Fibroblast of skin of scalp (primary cell): ENCODE data around the gene LMF1.
"Not testable (repeated sequence)": the region's sequence is repeated elsewhere in the genome, so short reads cannot be mapped to it uniquely, and the experiment has no call there.

ENCODE experiments used
- DNase-seq: peaks from one replicate; pipeline ENCODE4 v3.0.0-alpha.2; 2013

The LMF1 gene

DNA sequence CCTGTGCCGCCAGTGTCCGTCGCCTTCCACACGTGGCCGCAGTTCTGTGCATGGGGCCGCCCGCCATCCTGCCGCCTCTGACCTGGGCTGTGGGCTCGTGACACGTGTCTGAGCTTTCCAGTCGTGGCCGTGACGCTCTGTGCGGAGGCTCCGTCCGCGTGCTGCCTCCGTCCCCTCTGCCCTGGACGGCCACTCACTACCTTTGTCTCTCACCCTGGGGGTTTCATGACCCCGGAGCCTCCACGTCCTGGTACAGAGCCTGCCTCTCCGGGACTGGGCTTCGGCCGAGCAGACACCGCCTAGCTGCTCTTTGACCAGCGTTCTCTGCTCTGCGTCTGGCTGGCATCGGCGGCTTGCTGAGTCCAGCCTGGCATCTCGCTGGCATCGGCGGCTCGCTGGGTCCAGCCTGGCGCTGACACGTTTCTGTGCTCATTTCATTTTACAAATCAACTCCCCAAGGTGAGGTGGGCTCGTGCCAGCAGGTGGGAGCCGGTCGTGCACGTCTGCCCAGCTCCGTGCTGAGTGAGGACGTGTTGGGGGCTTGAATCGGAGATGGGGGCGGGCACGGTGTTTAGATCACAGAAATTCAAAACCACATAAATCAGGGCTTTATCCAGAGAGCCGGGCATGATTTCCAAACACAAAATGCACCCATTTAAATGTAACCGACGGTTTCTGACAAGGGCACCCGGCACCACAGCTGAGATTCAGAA, 126.0 kb downstream of the LMF1 start:
- DNase-seq: no peak

DNA sequence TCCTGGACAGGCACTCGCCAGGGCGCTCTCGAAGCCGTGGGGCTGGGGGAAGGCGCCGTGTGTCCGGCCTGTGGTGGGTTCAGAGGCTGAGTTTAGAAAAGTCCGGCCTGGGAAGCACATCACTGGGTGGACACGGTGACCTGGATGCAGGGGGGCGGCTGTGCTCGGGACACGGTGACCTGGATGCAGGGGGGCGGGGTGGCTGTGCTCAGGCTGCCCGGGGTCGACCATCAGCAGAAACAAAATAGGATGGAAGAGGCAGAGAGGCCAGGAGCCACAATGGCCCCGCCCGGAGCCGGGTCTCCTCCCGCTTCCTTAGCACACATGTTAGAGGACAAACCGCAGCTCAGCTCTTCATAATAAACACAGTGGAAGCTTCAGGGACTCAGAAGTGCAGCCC, 127.0 kb downstream of the LMF1 start:
- no peak for DNase-seq

GRCh38 chr16:842711-843560, 127.8 kb downstream of the LMF1 start:
- no peak for DNase-seq

GRCh38 chr16:842061-842476, 128.7 kb downstream of the LMF1 start:
- no peak for DNase-seq

DNA sequence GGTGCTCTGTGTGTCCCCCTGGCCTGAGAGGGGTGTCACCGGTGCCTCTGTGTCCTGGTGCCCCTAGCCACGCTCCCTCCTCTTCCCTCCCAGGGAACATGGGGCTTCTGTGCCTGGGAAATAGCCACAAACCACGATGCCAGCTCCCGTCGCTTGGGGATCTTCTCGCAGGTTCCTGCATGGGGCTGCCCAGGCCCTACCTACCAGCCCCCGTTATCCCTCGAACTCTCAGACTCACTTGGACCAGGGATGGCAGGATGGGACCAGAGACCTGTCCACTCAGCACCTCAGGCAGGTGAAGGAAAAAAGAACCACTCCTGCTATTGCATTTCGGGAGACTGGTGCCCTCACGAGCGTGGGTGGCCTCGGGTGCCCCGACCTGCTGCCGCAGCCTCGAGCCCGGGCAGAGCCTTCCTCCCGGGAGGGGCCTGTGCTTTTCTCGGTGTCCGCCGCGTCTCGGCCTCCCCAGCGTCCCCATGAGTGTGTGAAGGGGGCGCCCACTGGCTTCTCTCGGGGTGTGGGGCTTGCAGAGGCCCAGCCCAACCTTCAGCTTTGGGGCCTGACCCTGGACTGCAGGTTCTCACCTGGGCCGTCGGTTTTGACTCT, 129.2 kb downstream of the LMF1 start:
- no peak for DNase-seq

DNA sequence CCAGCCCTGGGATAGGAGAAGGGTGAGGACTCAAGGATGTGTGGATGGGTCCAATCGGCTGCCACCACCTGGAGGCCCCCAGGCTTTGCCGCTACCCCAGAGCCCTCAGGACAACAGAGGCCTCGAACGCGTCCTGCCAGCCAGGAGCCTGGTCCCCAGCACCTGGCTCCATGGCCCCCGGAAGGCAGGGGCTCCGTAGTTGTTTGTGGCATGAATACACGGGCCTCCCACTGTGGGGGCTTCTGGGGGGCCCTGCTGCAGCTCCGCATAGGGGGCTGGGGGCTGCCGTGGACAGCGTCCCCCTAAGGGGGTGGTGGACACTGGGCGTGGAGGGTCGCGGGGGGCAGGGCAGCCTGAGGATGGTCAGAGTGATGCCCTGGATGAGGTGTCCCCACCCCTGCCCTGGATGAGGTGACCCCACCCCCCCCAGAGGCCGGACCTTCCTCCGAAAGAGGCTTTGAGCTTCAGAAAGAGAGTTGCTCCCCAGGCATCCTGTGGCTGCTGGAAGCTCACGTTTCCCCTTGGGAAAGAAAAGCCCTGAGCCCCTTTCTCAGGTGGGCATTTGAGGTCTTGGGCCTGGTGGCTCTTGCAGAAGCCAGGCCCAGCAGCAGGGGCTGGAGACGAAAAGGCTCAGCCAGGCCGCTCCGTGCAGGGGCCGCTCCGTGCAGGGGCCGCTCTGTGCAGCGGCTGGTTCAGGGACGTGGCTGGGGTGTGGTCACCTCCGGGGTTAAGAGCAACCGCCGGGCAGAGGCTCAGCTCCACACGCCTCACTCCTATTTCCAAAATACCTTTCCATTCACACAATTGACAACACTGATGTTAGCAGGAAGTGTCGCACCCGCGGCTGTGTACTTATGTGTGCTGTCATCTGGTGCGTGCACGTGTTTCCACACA, 130.0 kb downstream of the LMF1 start:
- DNase-seq: no peak

GRCh38 chr16:839643-840408, 131.0 kb downstream of the LMF1 start:
- DNase-seq: no peak

DNA sequence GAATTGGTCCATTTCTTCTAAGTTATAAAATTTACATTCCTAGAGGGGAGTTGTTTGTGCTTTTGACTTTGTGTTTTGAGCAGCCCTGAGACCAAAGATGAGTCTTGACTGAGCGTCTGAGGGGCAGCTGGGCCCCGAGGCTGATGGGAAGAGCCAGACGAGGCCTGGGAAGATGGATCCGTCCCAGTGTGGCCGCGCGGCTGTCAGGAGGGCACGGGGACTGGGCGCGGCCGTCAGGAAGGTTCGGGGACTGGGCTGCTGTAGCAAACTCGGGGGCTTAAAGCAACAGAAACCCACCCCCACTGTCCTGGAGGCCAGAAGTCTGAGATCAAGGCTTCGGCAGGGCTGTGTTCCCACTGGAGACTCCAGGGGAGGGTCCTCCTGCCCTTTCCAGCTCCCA, 132.0 kb downstream of the LMF1 start:
- DNase-seq: no peak

DNA sequence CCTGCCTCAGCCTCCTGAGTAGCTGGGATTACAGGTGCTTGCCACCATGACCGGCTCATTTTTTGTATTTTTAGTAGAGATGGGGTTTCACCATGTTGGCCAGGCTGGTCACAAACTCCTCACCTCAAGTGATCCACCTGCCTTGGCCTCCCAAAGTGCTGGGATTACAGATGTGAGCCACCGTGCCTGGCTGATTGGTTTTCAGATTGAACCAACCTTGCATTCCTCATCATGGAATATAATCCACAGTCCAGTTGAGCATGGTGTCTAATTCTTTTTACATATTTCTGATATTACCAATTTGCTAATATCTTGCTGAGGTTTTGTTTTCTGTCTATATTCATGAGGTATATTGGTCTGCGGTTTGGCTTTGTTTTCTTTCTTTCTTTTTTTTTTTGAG, 134.0 kb downstream of the LMF1 start:
- not testable (repeated sequence) for DNase-seq

GRCh38 chr16:836221-836620, 134.6 kb downstream of the LMF1 start:
- no peak for DNase-seq

DNA sequence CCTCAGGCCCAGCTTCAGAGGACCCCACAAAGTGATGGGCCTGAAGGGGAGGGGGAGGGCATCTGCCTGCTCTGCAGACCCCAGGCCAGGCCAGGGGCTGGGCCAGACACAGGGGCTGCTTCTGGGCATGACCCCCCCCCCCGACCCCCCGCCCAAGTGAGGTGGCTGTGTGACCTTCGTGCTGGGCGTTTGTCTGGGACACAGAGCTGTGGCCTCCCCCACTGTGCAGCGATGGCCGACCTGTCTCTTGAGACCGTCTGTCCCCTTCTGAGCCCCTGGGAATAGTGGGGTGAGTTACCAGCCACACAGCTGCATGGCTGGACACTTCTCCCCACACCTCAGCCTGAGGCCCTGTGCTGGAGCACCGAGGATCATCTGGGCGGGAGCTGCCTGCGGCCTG, 135.4 kb downstream of the LMF1 start:
- no peak for DNase-seq

GRCh38 chr16:833411-833810, 137.4 kb downstream of the LMF1 start:
- DNase-seq: no peak

- DNase-seq: no peak
Measured at GRCh38 chr16:832652-833336, 138.0 kb downstream of the LMF1 start.

DNA sequence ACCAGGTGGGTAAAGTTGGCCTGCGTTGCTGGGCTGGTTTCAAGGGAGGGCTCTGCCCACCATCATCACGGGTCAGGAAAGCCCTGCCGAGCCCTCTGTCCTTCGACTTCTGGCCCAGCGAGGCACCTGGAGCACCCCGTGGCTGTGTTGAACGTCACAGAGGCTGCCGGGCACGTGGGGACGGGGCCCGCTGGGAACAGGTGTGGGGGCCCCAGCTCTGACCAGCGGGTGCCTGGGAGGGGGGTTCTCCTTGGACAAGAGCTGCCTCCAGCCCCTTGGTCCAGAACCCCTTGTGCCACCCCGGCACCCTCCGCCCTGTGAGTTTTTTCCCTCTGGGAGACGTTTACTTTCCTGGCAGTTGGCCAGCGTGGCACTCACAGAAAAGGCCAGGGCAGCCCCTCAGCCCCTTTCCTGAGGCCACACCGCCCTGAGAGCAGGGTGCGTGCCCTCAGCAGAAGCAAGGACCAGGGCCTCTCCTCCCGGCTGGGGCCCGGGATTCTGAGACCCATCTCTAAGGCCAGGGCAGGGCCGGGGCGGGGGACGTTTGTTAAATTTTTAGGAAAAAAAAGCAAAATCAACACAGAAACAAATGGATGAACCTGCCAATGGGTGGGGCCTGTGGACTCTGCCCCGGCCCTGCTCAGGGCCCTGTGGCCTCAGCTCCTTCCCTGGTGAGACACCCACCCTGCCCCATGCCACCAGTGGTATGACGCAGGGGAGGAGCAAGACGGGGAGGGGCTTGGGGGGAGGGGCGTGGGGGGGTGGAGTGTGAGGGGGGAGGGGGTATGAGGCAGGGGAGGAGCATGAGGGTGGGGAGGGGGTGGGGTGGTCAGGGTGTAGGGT, 139.0 kb downstream of the LMF1 start:
- no peak for DNase-seq

DNA sequence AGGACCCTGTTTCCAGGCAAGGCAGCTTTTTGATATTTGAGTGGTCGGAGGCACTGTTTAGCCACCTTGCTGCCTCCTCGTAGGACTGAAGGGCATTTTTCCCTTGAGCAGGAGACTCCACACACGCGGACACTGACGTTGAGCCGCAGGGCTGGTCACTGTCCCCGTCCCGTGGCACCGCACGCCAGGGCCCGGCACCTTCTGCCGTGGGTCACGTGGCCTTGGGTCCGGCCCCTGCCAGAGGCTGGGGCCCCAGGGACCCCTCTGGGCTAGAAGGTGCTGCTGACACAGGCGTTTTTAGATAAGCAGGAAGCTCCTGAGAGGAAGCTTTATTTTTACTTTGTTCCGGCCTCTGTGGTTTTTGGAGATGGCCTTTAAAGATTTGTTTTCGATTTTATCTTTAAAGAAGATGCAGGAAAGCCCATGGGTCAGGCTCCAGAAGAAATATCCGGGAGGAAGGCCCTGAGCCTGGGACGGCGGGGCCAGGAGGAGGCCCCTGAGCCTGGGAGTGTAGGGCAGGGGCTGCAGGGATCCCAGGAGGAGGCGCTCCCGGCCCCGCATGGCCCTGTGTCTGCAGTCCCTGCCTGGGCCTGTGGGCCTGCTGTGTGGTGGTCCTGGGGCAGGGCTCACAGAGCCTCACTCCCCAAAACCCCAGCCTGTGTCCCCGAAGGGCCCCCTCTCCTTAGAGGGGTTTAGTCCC, 139.8 kb downstream of the LMF1 start:
- no peak for DNase-seq

- DNase-seq: no peak
Measured at GRCh38 chr16:830107-830870, 140.5 kb downstream of the LMF1 start.

DNA sequence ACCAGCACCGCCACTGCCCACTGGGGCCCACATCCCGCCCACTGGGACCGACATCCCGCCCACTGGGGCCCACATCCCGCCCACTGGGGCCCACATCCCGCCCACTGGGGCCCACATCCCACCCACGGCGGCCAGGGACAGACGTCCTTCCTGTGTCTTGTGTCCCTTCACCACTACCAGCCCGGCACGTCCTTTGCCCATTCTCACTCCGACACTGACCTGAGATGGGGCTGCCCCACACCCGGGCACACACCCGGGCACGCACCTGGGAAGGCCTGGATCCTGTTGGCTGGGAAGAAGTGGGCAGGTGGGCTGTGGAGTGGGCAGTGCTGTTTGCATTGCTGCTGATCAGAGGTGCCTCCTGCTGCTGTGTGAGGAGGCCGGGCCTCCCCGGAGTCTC, 141.9 kb downstream of the LMF1 start:
- no peak for DNase-seq

- no peak for DNase-seq
Measured at GRCh38 chr16:827513-827912, 143.3 kb downstream of the LMF1 start.
